HCT116 (cell line): ENCODE data around the gene SPACA1. TPM values are rescaled to one million over a fixed set of nuclear protein-coding genes. Genes with fewer than 3 reads are reported as not detected.

Experiments
- ATAC-seq: fragments of 200-7000 bp; cut with Tn5 transposase; 2 replicates; pipeline ENCODE4 v1.9.1; 2020; ENCODE audit warnings: mild to moderate bottlenecking, moderate library complexity
- BruUV-seq: library from RNA; stranded (reverse); fragments of 400-500 nt; replicated peaks from 2 replicates; lab custom pipeline; 2021; lab: Mats Ljungman, UMichigan
- CTCF ChIA-PET: fragments of 300-600 bp; sonication (Branson Sonifier 250); formaldehyde crosslinking; loops from one replicate; lab custom pipeline; 2021; ENCODE audit warnings: antibody characterized with exemption; lab: Charles Lee
- POLR2A ChIA-PET: fragments of 300-600, 350-600 bp; sonication (Branson Sonifier 250); formaldehyde crosslinking; loops from one replicate; lab custom pipeline; 2021; ENCODE audit warnings: antibody characterized with exemption; lab: Charles Lee
- RAD21 ChIA-PET, 2 experiments: fragments of 300-600 bp; sonication (Branson Sonifier 250); formaldehyde crosslinking; loops; one replicate each; lab custom pipeline; 2023; ENCODE audit warnings: low total read pairs in 2 of 2; ENCODE audit not compliant: uncharacterized antibody in 2 of 2, unreplicated experiment in 2 of 2, low non-redundant PET in 1 of 2; lab: Charles Lee
- DNase-seq: peaks from one replicate; pipeline ENCODE4 v3.0.0-alpha.2; 2010; ENCODE audit warnings: low read depth, low spot score
- H2AFZ ChIP-seq: fragments of 200-600 bp; shearing (Covaris generic), sonication (generic); 2 replicates; pipeline ENCODE4 v1.6.1; 2017; ENCODE audit warnings: low read depth, mixed run types, mixed read lengths, antibody characterized with exemption, low read length; ENCODE audit not compliant: poor library complexity, severe bottlenecking
- H3K27ac ChIP-seq: 2 replicates; pipeline ENCODE4 v1.5.1; 2012; ENCODE audit warnings: low read depth, low read length
- H3K27me3 ChIP-seq: fragments of 200-600 bp; sonication (generic); 2 replicates; pipeline ENCODE4 v1.6.1; 2016; ENCODE audit warnings: mixed run types, low read length, mixed read lengths; ENCODE audit not compliant: insufficient read depth
- H3K36me3 ChIP-seq, 2 experiments: fragments of 200-500 bp in 1 of 2; fragments of 200-600 bp in 1 of 2; sonication (Bioruptor generic) in 1 of 2; sonication (generic) in 1 of 2; 2 replicates each; pipeline versions ENCODE4 v1.5.1 to v1.6.1; 2014 to 2016; ENCODE audit warnings: low read length in 2 of 2, inconsistent platforms in 1 of 2, mixed read lengths in 1 of 2, mixed run types in 1 of 2; ENCODE audit not compliant: insufficient read depth in 2 of 2, control insufficient read depth in 1 of 2
- H3K4me1 ChIP-seq, 2 experiments: fragments of 200-600 bp in 1 of 2; sonication (generic) in 1 of 2; 2 replicates each; pipeline versions ENCODE4 v1.5.1 to v1.6.1; 2012 to 2017; ENCODE audit warnings: low read length in 2 of 2, inconsistent platforms in 1 of 2, mild to moderate bottlenecking in 1 of 2, mixed read lengths in 1 of 2, mixed run types in 1 of 2, moderate library complexity in 1 of 2; ENCODE audit not compliant: insufficient read depth in 2 of 2, control insufficient read depth in 1 of 2
- H3K4me2 ChIP-seq: fragments of 200-600 bp; sonication (generic); 2 replicates; pipeline ENCODE4 v1.6.1; 2017; ENCODE audit warnings: mixed run types, low read length, mixed read lengths
- H3K4me3 ChIP-seq, 2 experiments: fragments of 200-600 bp in 1 of 2; sonication (generic) in 1 of 2; replicated peaks in 1 of 2; 2 replicates each; pipeline ENCODE4 v1.5.1; 2011 to 2016; ENCODE audit warnings: low read length in 2 of 2, control low read depth in 1 of 2, low read depth in 1 of 2, mild to moderate bottlenecking in 1 of 2, mixed read lengths in 1 of 2, mixed run types in 1 of 2
- H3K79me2 ChIP-seq: fragments of 200-600 bp; sonication (generic); 2 replicates; pipeline ENCODE4 v1.6.1; 2017; ENCODE audit warnings: mild to moderate bottlenecking, mixed run types, low read length, moderate library complexity, mixed read lengths; ENCODE audit not compliant: insufficient read depth
- H3K9ac ChIP-seq: fragments of 200-600 bp; sonication (generic); 2 replicates; pipeline ENCODE4 v1.6.1; 2016; ENCODE audit warnings: low read length, mixed read lengths
- H3K9me2 ChIP-seq: fragments of 200-600 bp; sonication (generic), shearing (Covaris generic); 2 replicates; pipeline ENCODE4 v1.6.1; 2017; ENCODE audit warnings: mixed run types, mild to moderate bottlenecking, moderate library complexity; ENCODE audit not compliant: insufficient read depth
- H3K9me3 ChIP-seq, 2 experiments: fragments of 200-500 bp in 1 of 2; fragments of 200-600 bp in 1 of 2; sonication (Bioruptor generic) in 1 of 2; sonication (generic) in 1 of 2; 2 replicates each; pipeline ENCODE4 v1.6.1; 2014 to 2017; ENCODE audit warnings: low read length in 2 of 2, mixed read lengths in 2 of 2, inconsistent platforms in 1 of 2, low read depth in 1 of 2, mild to moderate bottlenecking in 1 of 2, mixed run types in 1 of 2, moderate library complexity in 1 of 2; ENCODE audit not compliant: control insufficient read depth in 1 of 2, insufficient read depth in 1 of 2
- H4K20me1 ChIP-seq: fragments of 200-600 bp; sonication (generic), shearing (Covaris generic); 2 replicates; pipeline ENCODE4 v1.6.1; 2017; ENCODE audit warnings: mixed run types, mild to moderate bottlenecking, moderate library complexity; ENCODE audit not compliant: insufficient read depth
- CBX3 ChIP-seq: IDR thresholded peaks from 2 replicates; pipeline ENCODE4 v1.6.1; 2012; ENCODE audit warnings: low read depth
- ELF1 ChIP-seq: IDR thresholded peaks from 2 replicates; pipeline ENCODE4 v1.6.1; 2012; ENCODE audit warnings: low read depth, borderline replicate concordance
- EZH2 ChIP-seq: fragments of 200-600 bp; sonication (generic); IDR thresholded peaks from 2 replicates; pipeline ENCODE4 v1.6.1; 2017; ENCODE audit warnings: antibody characterized with exemption, mixed run types
- EZH2phosphoT487 ChIP-seq: fragments of 200-600 bp; IDR thresholded peaks from 2 replicates; pipeline ENCODE4 v1.6.1; 2018; ENCODE audit warnings: antibody characterized with exemption, borderline replicate concordance
- FOSL1 ChIP-seq: IDR thresholded peaks from 2 replicates; pipeline ENCODE4 v1.6.1; 2012; ENCODE audit warnings: low read depth
- JUND ChIP-seq: IDR thresholded peaks from 2 replicates; pipeline ENCODE4 v1.6.1; 2012
- POLR2A ChIP-seq: IDR thresholded peaks from 2 replicates; pipeline ENCODE4 v1.7.0; 2011; ENCODE audit warnings: borderline replicate concordance; ENCODE audit not compliant: insufficient read depth, insufficient read length; ENCODE audit errors: extremely low read depth
- POLR2AphosphoS5 ChIP-seq: IDR thresholded peaks from 2 replicates; pipeline ENCODE4 v1.6.1; 2011; ENCODE audit warnings: mild to moderate bottlenecking, low read depth, low read length, moderate library complexity
- SIN3A ChIP-seq: IDR thresholded peaks from 2 replicates; pipeline ENCODE4 v1.6.1; 2012; ENCODE audit warnings: low read depth
- SP1 ChIP-seq: IDR thresholded peaks from 2 replicates; pipeline ENCODE4 v1.6.1; 2012; ENCODE audit warnings: low read depth
- ZNF274 ChIP-seq: fragments of 200-500 bp; sonication (Bioruptor generic); IDR thresholded peaks from 2 replicates; pipeline ENCODE4 v1.6.1; 2014; ENCODE audit warnings: mild to moderate bottlenecking, low read depth, low read length, inconsistent platforms
- intact Hi-C: fragments of 100-400 bp; cut with micrococcal nuclease; formaldehyde crosslinking; loops from 2 replicates; pipeline ENCODE4 v1.10.0; 2022
- total RNA-seq: library from RNA; stranded (reverse); gene quantifications from one replicate; pipeline ENCODE4 v1.2.1, GENCODE V29; 2021; ENCODE audit not compliant: unreplicated experiment
- TF ChIP-seq, protein P1 (sequence below): IDR thresholded peaks from 2 replicates; pipeline ENCODE4 v1.6.1; 2012
- TF ChIP-seq, protein P2 (sequence below): IDR thresholded peaks from 2 replicates; pipeline ENCODE4 v1.6.1; 2012; ENCODE audit warnings: low read depth

The SPACA1 gene
- total RNA-seq, 1 experiment from 2014 or later: not detected

DNA sequence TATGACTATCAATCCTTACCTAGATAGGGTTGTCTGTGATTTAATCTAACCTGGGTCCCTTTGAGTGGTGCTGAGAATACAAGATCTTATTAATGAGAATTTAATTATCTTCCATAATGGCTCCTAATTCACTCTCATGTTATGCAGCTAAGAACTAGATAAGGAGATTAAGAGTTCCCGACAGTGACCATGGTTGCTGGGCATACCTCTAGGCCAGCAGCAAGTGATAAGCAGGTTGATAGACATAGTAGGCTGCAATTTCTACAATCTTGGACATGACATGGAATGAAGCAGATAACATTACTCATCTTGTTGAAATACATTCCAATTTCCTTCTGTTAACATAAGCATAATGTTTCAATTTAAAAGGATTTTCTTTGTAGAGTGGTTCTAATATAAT is 27.1 kb downstream of the SPACA1 start (continued):
- TF ChIP-seq EZH2: no peak
- no peak for TF ChIP-seq POLR2A
- no peak for TF ChIP-seq EZH2phosphoT487
- TF ChIP-seq CBX3: no peak
- no peak for TF ChIP-seq SIN3A
- TF ChIP-seq FOSL1: no peak
- TF ChIP-seq, all 23 proteins: peak for 0

DNA sequence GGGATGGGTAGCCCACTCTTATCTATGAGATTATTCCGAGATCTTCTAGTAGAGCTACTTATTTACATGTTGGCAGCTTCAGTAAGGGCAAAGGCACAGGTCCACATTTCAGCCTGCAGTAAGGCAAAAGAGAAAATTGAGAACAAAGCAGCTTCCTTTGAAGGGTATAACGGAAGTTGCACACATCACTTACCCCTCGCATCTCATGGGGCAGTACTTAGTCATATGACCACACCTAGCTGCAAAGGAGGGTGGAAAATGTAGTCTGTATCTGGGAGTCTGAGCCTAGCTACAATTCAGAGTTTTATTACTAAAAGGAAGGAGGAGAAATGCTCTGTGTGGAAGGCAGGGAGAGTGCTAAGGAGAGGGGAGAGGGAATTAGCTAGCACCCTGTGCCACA is 29.7 kb downstream of the SPACA1 start:
- DNase-seq: no peak
- Histone ChIP-seq H3K27ac (no peak overlapping the region), H3K9ac (no peak overlapping the region), H3K36me3 (no peaks in the 10 kb centered on the region), H3K9me3 (no peaks in the 10 kb centered on the region), H2AFZ (no peak overlapping the region), H4K20me1 (no peaks in the 10 kb centered on the region), H3K4me1 (no peaks in the 10 kb centered on the region), H3K4me3 (no peak overlapping the region), H3K27me3 (peaks cover 33% of the 10 kb centered on the region; the same call in 1 of the 2 replicates), H3K79me2 (no peaks in the 10 kb centered on the region), H3K9me2 (no peaks in the 10 kb centered on the region), H3K4me2 (no peak overlapping the region)
- intact Hi-C loops: no loop called here
- RAD21 ChIA-PET: no interaction called here
- no TSS peak for BruUV-seq
- CTCF ChIA-PET: no interaction called here
- POLR2A ChIA-PET: no interaction called here
- no peak for TF ChIP-seq ELF1
- TF ChIP-seq POLR2AphosphoS5: no peak
- no peak for TF ChIP-seq ZNF274
- TF ChIP-seq, protein P1, sequence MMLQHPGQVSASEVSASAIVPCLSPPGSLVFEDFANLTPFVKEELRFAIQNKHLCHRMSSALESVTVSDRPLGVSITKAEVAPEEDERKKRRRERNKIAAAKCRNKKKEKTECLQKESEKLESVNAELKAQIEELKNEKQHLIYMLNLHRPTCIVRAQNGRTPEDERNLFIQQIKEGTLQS: no peak
- no peak for TF ChIP-seq JUND
- TF ChIP-seq, protein P2, sequence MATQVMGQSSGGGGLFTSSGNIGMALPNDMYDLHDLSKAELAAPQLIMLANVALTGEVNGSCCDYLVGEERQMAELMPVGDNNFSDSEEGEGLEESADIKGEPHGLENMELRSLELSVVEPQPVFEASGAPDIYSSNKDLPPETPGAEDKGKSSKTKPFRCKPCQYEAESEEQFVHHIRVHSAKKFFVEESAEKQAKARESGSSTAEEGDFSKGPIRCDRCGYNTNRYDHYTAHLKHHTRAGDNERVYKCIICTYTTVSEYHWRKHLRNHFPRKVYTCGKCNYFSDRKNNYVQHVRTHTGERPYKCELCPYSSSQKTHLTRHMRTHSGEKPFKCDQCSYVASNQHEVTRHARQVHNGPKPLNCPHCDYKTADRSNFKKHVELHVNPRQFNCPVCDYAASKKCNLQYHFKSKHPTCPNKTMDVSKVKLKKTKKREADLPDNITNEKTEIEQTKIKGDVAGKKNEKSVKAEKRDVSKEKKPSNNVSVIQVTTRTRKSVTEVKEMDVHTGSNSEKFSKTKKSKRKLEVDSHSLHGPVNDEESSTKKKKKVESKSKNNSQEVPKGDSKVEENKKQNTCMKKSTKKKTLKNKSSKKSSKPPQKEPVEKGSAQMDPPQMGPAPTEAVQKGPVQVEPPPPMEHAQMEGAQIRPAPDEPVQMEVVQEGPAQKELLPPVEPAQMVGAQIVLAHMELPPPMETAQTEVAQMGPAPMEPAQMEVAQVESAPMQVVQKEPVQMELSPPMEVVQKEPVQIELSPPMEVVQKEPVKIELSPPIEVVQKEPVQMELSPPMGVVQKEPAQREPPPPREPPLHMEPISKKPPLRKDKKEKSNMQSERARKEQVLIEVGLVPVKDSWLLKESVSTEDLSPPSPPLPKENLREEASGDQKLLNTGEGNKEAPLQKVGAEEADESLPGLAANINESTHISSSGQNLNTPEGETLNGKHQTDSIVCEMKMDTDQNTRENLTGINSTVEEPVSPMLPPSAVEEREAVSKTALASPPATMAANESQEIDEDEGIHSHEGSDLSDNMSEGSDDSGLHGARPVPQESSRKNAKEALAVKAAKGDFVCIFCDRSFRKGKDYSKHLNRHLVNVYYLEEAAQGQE: no peak
- TF ChIP-seq SIN3A: no peak
- TF ChIP-seq EZH2phosphoT487: no peak
- no peak for TF ChIP-seq SP1
- TF ChIP-seq POLR2A: no peak
- ATAC-seq: no peak
